NCI-H146 treated with DMSO at 0.1 percent for 48 hours (cell line): ENCODE data around the gene UBE2E2.
"Not testable (repeated sequence)": the region's sequence is repeated elsewhere in the genome, so short reads cannot be mapped to it uniquely, and the experiment has no call there.

Experiments used
- DNase-seq: peaks from one replicate; lab custom pipeline; 2025; ENCODE audit not compliant: unreplicated experiment; lab: John Stamatoyannopoulos, UW

UBE2E2 gene

GRCh38 chr3:23320586-23321570 lies 117.8 kb downstream of the UBE2E2 start:
- DNase-seq: no peak

- no peak for DNase-seq
Measured at GRCh38 chr3:23324745-23325144, 121.6 kb downstream of the UBE2E2 start.

- no peak for DNase-seq
Measured at GRCh38 chr3:23325466-23326065, 122.4 kb downstream of the UBE2E2 start.

GRCh38 chr3:23329471-23330105 lies 126.5 kb downstream of the UBE2E2 start:
- no peak for DNase-seq

GRCh38 chr3:23330568-23330967 lies 127.4 kb downstream of the UBE2E2 start:
- DNase-seq: no peak

GRCh38 chr3:23331141-23331935 lies 128.2 kb downstream of the UBE2E2 start:
- DNase-seq: no peak

GRCh38 chr3:23333633-23334032 lies 130.5 kb downstream of the UBE2E2 start:
- no peak for DNase-seq

- not testable (repeated sequence) for DNase-seq
Measured at GRCh38 chr3:23336853-23337252, 133.7 kb downstream of the UBE2E2 start.

GRCh38 chr3:23341147-23341838 lies 138.2 kb downstream of the UBE2E2 start:
- DNase-seq: no peak

GRCh38 chr3:23342343-23342742 lies 139.2 kb downstream of the UBE2E2 start:
- no peak for DNase-seq

GRCh38 chr3:23343509-23343908 lies 140.4 kb downstream of the UBE2E2 start:
- no peak for DNase-seq

- peak; percentile 26 for DNase-seq
Measured at GRCh38 chr3:23344886-23345285, 141.8 kb downstream of the UBE2E2 start.

- not testable (repeated sequence) for DNase-seq
Measured at GRCh38 chr3:23349444-23349843, 146.3 kb downstream of the UBE2E2 start.

- DNase-seq: no peak
Measured at GRCh38 chr3:23356169-23356568, 153.0 kb downstream of the UBE2E2 start.

- DNase-seq: no peak
Measured at GRCh38 chr3:23356923-23357322, 153.8 kb downstream of the UBE2E2 start.

GRCh38 chr3:23359116-23359515 lies 156.0 kb downstream of the UBE2E2 start:
- no peak for DNase-seq

- no peak for DNase-seq
Measured at GRCh38 chr3:23365066-23365465, 161.9 kb downstream of the UBE2E2 start.

GRCh38 chr3:23368731-23369130 lies 165.6 kb downstream of the UBE2E2 start:
- no peak for DNase-seq

- peak; percentile 61 for DNase-seq
Measured at GRCh38 chr3:23372285-23372684, 169.2 kb downstream of the UBE2E2 start.

- no peak for DNase-seq
Measured at GRCh38 chr3:23376516-23377248, 173.6 kb downstream of the UBE2E2 start.
